NCI-H2107 (cell line): ENCODE data around the gene ERMAP.

Experiments
- DNase-seq: peaks from one replicate; lab custom pipeline; 2025; lab: John Stamatoyannopoulos, UW

Gene ERMAP, protein sequence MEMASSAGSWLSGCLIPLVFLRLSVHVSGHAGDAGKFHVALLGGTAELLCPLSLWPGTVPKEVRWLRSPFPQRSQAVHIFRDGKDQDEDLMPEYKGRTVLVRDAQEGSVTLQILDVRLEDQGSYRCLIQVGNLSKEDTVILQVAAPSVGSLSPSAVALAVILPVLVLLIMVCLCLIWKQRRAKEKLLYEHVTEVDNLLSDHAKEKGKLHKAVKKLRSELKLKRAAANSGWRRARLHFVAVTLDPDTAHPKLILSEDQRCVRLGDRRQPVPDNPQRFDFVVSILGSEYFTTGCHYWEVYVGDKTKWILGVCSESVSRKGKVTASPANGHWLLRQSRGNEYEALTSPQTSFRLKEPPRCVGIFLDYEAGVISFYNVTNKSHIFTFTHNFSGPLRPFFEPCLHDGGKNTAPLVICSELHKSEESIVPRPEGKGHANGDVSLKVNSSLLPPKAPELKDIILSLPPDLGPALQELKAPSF

DNA sequence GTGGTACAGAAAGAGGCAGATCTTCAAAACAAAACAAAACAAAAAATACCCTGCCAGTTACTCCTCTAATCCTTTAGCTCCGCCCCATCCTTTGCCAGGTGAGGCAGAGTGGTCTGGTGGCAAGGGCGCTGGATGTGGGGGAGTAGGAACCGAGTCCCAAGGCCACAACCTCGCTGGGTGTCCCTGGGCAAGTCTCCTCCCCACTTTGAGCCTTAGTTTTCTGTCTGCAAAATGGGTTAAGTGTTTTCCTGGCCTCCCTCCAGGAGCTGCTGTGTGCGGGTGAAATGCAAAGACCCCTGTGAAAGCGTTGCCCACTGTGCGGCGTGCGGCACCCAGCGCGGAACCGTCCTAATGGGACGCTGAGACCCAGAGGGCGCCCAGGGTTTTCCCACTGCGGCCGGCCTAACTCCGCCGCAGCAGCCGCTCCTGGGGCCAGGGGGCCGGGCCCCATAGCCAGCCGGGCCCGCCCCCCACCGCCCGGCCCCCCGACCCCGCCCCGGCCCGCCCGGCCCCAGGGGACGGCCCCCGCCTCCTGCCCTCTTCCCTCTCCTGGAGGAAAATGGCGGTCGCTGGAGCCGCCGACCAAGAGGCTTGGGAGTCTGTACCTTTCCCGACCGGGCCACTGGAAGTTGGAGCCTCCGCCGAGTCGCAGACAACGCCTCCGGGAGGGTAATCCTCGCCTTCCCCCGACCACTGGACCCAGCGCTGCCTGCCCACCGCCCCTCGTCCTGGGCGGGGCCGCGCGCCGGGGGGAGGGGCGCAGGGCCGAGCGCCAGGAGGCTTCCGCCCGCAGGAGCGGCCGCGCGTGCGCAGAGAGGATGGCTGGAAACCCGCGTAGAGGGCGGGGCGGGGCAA, at the start of gene ERMAP, which contains the start of gene SVBP:
Gene ERMAP, plus strand, starts transcription at position 538 of the 855 bp plus-strand sequence. CDS start 13,327 bp downstream, outside the sequence.
Gene SVBP, minus strand, starts transcription at position 813 of the 855 bp plus-strand sequence. CDS start 853 bp downstream, outside the sequence.
- peak; percentile 81 for DNase-seq

DNA sequence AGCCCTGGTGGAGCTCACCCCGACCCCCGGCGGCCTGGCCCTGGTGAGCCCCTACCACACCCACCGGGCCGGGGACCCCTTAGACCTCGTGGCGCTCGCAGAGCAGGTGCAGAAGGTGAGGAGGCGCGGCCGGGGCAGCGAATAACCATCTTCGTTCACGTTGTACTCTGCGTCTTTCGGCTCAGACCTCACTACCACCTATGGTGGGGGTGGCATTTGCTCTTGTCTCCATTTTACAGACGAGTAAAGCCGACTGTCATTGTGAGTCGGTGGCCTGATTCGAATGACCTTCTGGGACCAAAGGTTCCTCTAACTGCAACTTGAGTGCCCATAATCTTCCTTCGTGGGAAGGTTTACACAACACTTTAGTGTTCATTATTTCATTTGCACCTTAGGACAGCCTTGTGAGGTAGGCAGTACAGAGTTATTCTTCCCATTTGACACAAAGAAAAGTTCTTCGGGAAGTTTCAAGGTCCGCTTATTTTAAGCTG, 49.4 kb upstream of the ERMAP start:
- no peak for DNase-seq

DNA sequence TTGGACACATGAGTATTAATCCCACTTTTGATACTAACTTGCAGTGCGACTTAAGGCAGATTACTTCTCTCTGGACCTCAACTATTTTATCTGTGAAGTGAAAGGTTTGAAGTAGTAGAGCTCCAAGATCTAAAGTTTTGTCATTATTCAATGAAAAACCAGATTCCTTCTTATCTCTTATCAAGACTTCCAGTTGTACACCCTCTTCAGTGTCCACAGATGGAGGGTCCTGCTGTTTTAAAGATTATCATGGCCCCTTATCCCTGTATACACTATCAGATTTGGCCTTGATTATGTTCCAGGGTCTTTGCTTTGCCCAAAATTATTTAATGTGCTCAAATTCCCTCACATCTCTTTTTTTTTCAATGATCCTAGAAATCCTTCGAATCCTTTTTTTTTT, 48.8 kb upstream of the ERMAP start:
- no peak for DNase-seq

DNA sequence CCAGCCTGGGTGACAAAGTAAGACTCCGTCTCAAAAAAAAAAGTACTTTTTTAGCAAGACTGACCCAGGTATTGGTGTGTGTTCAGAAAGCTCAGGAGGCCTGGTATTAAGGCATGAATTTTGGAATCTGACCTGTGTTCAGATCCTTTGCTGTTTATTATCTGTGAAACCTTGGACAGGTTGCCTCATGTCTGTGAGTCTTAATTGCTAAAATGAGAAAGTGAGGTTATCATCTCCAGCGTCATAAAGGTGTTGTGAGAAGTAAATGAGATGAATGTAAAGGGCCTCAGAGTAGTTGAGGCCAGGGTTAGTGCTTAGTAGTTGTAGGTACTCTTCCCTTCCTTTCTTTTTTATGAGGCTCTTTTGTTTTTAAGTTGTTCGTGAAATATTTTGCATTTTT, 47.1 kb upstream of the ERMAP start:
- DNase-seq: no peak

DNA sequence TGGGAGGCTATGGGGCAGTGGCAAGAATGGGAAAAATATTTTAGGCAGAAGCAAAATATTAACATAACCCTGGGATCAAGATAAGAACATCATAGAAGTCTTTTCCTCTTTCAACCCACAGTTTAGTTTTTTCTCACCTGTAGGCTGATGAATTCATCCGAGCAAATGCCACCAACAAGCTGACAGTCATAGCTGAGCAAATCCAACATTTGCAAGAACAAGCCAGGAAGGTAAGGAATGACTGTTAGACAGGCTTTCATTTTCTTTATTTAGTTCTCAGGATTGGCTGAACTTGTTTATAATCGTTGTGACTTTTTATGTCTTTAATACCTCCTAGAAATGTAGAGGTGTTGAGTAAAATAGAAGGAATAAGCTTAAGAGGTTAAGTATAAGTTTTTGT, 43.5 kb upstream of the ERMAP start:
- no peak for DNase-seq

DNA sequence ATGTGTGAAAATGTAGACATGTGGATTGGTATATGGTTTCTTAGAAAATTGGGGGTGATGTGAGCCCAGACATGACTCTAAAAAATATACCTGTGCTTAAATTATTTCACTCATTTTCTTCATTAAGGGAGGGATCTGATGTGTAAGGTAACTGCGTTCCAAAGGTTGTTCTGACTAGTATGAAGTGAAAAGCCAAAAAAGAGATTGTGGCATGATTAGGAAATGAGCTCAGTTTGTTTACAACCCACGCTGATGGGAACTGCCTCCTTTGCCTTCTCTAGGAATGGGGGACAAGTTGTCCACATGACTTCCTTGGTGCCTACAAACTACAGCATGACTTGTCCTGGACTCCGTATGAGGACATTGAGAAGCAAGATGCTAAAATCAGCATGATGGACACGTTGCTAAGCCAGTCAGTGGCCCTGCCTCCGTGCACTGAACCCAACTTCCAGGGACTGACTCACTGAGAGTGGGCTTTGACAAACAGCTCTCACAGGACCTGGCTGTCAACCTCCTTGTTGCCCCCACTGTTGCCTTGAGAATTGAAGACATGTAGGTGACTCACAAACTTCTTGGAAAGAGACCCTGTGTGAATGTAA, 41.9 kb upstream of the ERMAP start:
- DNase-seq: no peak

DNA sequence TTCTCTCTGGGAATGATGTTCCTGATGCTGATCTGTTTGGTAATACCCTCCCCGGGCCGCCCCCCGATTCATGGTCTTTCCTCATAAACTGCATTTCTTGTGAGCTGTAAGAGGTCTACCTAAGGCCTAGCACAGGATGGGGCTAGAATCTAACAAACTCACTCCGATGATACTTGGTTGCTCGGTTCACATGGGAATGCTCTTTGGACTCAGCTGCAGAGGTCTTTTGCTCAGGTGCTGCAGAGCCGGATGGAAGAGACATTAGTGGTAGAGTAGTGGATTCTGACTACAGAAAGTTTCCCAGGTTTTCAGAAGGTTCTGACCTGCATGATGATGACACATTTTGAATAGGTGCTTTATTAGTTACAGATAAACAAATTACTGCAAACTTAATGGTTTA, 40.4 kb upstream of the ERMAP start:
- DNase-seq: no peak

DNA sequence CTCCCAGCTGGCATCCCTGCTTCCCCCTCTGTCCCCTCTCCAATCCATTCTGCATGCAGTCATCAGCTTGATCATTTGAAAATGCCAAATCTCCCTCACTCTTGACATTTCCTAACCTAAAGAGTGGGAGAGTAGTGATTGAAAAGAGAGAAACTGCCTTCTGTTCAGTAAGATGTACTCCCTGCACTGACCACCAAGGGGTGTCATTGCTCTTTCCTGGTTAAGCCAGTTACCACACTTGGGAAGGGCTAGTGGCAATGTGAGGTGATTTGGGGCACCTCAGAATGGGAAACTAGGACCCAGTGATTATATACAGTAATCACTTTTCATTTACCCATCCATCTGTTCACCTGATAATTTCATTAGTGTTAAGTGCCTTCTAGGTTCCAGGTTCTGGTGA, 39.1 kb upstream of the ERMAP start:
- DNase-seq: peak; percentile 11

DNA sequence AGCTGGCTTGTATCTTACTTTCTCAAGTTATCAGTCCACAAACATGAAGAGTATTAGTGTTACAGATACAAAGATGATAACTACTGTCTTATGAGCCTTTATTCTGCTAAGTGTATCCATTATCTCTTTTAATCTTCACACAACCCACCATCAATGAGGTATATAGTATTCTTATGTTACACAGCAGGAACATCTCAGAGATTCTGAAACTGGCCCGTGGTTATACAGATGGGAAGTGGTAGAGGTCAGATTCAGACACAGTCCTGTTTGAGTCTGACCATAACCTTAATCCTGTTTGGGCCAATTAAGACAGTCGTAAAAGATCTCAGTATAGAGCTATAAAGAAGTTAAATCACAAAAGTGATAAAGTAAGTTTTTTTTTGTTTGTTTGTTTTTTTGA, 37.2 kb upstream of the ERMAP start:
- no peak for DNase-seq

DNA sequence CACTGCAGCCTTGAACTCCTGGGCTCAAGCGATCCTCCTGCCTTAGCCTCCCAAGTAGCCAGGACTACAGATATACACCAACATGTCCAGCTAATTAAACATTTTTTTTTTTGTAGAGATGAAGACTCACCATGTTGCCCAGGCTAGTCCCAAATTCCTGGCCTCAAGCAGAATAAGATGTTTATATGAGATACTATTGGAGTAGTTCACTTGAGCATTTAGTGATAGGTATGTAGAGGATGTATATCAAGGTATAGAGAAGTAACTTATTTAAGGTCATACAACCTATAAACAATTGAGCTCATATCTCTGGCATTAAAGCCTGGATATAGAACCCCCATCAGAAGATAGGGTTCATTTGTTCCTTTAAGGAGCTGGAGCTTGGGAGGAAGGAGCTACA, 36.7 kb upstream of the ERMAP start:
- no peak for DNase-seq

DNA sequence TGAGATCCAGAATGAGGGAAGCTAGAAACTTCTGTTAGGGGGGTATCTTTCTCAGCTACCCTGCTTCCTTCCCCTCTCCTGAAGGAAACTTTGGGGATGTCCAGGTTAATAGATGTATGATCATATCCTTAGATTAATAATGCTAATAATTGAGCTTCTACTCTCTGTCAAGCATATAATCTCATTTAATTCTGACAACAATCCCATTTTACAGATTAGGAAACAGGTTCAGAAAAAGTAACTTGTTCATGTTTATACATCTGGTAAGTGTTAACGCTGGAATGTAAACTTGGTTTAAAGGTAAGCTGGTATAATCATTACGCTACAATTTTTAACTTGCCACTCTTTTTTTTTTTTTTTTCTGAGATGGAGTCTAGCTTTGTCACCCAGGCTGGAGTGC, 33.8 kb upstream of the ERMAP start:
- DNase-seq: no peak

DNA sequence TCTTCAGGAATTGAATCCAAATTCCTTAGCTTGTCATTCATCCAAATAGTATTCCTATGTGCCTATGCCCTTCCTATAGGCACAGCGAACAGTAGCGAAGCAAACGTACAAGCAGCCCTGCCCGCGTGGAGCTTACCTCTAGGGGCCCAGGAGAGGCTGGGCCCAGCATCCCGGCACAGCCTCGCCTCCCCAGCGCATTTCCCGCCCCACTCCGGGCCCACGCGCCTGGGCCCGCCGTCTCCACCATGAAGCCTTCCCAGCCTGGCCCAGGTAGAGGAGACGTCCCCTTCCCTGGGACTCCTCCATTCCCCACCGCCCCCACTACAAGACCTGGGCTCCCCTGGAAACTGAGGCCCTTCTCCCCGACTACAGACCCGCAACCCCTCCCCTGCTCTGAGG, 32.4 kb upstream of the ERMAP start:
- DNase-seq: no peak

DNA sequence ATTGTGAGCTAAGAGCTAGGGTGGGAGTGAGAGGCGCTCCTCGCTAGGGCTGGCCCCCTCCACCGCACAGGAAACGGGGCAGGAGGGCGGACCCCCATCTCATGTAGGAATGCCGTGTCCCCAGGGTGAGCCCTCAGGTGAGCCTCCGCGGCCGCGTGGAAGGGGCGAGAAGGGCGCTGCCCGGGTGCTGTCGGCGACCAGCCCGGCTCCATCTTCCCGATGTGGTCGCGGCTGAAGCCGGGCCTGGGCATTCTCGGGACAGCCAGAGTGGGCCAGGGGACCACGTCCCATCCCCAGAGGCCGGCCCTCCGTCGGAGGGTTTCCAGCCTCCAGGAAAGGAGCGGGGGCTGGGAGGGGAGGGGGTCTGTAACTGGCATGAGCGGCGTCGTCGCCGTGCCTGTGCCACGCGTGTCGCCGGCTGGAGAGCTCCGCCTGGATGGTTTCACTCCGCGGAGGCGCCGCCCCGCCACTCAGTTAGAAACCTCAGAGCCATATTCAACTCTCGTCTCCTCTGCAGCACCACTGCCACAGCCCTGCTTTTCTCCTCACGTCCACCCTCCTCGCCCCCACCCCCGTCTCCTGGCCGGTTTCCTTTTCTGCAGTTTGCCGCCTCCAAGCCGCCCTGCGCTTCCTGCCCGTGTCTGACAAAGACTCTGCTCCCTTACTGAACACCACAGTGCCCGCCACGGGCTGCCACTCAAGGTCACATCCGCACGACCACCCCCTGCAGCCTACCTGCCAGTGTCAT, 31.8 kb upstream of the ERMAP start, which contains the start of gene TMEM269:
Gene TMEM269, plus strand, starts transcription at position 46 of the 748 bp plus-strand sequence. CDS start 4,903 bp downstream, outside the sequence.
- DNase-seq: no peak

DNA sequence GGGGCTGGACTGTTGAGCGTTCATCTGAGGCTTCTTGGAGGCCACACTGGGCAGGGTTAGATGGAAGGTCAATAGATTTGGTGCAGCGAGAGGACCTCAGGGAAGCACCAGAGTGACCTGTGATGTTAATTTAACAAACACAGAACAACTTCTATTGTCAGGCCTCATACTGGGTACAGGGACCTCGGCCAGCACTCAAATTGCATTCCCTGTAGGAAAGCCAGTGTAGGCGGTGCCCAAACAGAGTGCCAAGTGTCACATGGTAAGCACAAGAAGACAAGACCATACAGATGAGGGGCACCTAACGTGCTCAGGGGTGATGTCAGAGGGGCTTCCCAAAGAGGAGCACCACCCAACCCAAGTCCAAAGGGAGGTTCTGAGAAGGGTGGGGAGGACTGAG, 30.8 kb upstream of the ERMAP start:
- DNase-seq: no peak

DNA sequence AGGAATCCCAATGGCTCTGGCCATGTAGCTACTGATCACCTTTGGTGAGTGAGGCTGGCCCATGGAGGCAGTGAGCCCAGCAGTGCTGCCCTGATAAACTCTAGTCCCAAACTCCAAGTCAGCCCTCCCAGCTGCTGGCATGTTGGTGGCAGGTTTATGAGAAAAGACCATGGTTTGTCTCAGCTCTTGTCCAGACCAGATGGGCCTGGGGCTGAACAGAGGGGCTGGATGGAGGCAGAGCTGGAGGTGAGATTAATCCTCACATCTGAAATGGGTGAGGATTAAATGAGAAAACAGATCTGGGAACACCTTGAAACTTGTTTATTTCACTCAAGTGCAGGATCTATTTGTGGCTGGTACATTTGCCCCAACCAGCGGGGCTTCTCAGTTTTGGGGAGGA, 28.9 kb upstream of the ERMAP start:
- DNase-seq: no peak

DNA sequence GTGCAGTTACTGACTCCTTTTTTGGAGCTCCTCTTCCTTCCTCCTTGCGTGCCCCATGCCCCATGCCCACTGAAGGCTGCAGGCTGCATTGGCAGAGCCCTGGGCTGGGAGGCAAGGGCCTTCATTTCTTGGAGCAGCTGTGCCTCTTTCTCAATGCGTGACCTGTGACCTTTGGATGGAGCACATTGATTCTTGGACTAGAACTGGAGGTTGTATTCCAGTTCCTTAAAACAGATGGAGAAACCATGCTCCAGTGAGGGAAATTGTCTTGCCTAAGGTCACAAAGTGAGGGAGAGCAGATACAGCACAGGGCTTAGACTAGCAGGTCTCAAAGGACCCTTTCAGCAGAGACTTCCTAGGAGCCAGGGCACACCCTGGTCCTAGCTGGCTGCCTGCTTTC, 23.1 kb upstream of the ERMAP start:
- no peak for DNase-seq

DNA sequence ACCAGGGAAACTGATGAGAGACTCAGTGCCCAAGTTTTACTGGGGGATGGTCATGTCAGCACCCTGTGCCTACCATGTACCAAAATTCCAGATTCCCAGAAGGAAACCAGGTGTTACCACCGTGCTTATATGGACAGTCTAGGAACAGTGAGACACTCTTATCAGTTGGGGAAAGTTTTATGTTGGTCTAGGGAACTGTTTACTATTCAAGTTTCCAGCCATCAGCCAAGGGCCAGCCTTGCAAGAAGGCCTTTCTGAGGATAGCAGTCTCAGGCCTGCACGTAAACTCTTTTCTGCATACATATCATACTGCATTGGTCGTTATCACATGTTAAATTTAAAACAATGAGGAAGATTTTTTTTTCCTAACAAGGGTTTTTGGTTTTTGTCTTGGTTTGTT, 19.5 kb upstream of the ERMAP start:
- no peak for DNase-seq

DNA sequence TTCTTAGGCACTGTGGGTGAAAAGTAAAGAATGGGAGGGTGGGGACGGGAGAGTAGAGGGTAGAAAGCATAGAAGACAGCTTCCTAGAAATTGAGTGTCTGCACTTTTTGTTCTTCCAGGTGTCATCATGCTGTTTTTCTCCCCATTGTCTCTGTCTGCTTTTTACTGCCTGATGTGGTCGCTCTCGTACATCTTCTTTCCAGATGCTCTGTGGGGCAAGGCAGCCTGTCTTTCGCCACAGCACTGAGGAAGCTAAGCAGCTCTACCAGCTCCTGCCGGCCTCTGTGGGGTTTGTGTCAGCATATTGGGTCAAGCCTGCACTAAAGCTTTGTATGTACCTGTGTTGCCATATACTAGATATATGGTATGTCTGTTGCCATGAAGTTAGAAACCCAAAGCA, 18.9 kb upstream of the ERMAP start:
- DNase-seq: no peak

DNA sequence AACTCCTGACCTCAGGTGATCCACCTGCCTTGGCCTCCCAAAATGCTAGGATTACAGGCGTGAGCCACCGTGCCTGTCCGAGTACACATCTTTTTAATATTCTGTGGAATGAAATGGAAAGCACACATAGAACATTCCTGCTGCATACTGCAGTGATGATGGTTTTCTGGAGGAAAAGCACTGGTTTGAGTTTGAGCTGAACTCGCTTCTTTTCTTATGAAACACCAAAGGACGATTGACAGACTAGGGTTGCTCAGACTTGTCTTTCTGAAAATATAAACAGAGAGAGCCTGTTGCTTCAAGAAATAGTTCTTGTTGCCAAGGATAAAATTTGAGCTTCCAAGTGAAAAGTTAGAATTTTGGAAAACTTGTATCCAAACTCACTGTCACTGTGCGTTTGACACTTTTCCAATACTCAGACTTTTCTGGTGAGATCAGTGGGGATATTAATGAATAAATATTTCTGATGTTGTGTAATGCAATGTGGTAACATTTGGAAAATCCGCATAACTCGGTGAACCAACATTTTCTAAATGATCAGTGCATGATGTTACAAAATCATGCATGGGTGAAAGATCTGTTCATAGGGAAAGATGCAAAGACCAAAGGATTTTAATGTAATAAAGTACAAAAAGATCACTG, 15.0 kb upstream of the ERMAP start:
- no peak for DNase-seq

DNA sequence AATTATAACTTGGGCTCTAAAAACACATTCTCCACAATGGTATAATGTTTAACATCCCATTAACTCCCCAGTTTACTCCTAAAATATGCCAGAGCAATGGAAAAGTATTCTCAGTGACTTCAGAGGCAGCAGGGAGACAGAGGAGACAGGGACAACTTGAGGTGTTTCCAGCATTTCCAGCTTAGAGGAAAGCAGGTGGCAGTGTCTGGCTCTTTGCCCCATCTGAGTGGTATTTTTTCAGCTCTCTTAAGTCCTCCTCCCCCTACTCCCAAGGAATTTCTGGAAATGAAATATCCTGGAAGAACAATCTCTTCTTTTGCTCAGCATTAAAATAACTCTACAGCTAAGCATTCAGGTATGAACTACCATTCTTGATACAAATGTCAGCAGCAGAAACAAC, 10.8 kb upstream of the ERMAP start:
- DNase-seq: no peak

DNA sequence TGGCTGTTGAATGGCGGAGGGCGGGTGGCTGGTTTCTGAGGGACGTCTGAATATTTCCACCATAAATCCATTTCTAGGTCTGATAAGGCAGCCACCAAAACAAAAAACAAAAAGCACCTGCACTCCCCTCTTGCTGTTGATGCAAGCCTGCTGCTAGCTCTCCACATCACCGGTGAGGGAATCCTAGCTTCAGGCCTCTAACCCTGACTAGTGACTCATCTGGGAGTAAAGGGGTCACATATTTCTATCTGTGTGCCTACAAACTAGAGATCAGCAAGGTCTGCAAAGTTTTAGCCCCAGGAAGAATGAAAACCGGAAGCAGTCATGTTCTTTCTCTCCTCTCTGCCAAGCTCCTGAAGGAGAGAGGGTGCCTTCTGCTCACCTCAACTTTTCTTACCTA, 10.3 kb upstream of the ERMAP start:
- DNase-seq: no peak
